Neural cell (in vitro differentiated cells): ENCODE results near the gene COL27A1. TPM values are rescaled to one million over a fixed set of nuclear protein-coding genes. Genes with fewer than 3 reads are reported as not detected.

Source experiments
- H2AFZ ChIP-seq: fragments of 200-600, 300-800 bp; sonication (generic), shearing (Covaris generic); 2 replicates; pipeline ENCODE4 v1.6.0; 2014; ENCODE audit warnings: low read depth, mild to moderate bottlenecking, antibody characterized with exemption, low read length, moderate library complexity
- H3F3A ChIP-seq: fragments of 200-600 bp; shearing (Covaris generic); 2 replicates; pipeline ENCODE4 v1.6.1; 2016; ENCODE audit warnings: mild to moderate bottlenecking, moderate library complexity, mixed read lengths, antibody characterized with exemption, low read length; ENCODE audit not compliant: insufficient read depth, poor library complexity, severe bottlenecking
- H3K27ac ChIP-seq: fragments of 200-600, 300-800 bp; sonication (generic), shearing (Covaris generic); 2 replicates; pipeline ENCODE4 v1.5.1; 2014; ENCODE audit warnings: mild to moderate bottlenecking, low read length, moderate library complexity
- H3K27me3 ChIP-seq: fragments of 300-800, 200-600 bp; sonication (generic), shearing (Covaris generic); 2 replicates; pipeline ENCODE4 v1.6.0; 2014; ENCODE audit warnings: mild to moderate bottlenecking, low read depth, low read length, moderate library complexity; ENCODE audit not compliant: insufficient read depth
- H3K36me3 ChIP-seq: fragments of 300-800, 200-600 bp; sonication (generic), shearing (Covaris generic); 2 replicates; pipeline ENCODE4 v1.5.1; 2014; ENCODE audit warnings: mild to moderate bottlenecking, antibody characterized with exemption, low read length, moderate library complexity; ENCODE audit not compliant: insufficient read depth
- H3K4me2 ChIP-seq: fragments of 300-800, 200-600 bp; sonication (generic), shearing (Covaris generic); 2 replicates; pipeline ENCODE4 v1.6.0; 2014; ENCODE audit warnings: mild to moderate bottlenecking, low read length
- H3K4me3 ChIP-seq: fragments of 300-800, 200-600 bp; sonication (generic), shearing (Covaris generic); 2 replicates; pipeline ENCODE4 v1.5.1; 2014; ENCODE audit warnings: mild to moderate bottlenecking, low read length, moderate library complexity
- H3K79me2 ChIP-seq: fragments of 200-600 bp; shearing (Covaris generic); replicated peaks from 2 replicates; pipeline ENCODE4 v1.6.0; 2014; ENCODE audit warnings: mild to moderate bottlenecking, low read length, moderate library complexity; ENCODE audit not compliant: insufficient read depth
- H3K9ac ChIP-seq: fragments of 300-800, 200-600 bp; sonication (generic), shearing (Covaris generic); 2 replicates; pipeline ENCODE4 v1.6.1; 2016; ENCODE audit warnings: mild to moderate bottlenecking, low read length, mixed read lengths
- H3K9me2 ChIP-seq: fragments of 200-600 bp; shearing (Covaris generic); 2 replicates; pipeline ENCODE4 v1.6.1; 2016; ENCODE audit warnings: mild to moderate bottlenecking, low read length, mixed read lengths; ENCODE audit not compliant: insufficient read depth
- H3K9me3 ChIP-seq: fragments of 200-600, 300-800 bp; sonication (generic), shearing (Covaris generic); 2 replicates; pipeline ENCODE4 v1.6.1; 2016; ENCODE audit warnings: mild to moderate bottlenecking, mixed run types, low read length, moderate library complexity, mixed read lengths
- H4K20me1 ChIP-seq: fragments of 200-600 bp; shearing (Covaris generic); 2 replicates; pipeline ENCODE4 v1.6.1; 2016; ENCODE audit warnings: mild to moderate bottlenecking, mixed run types; ENCODE audit not compliant: insufficient read depth
- EP300 ChIP-seq: fragments of 450-650 bp; conservative IDR thresholded peaks from 2 replicates; pipeline ENCODE4 v1.6.1; 2014; ENCODE audit warnings: antibody characterized with exemption, mild to moderate bottlenecking, moderate library complexity; ENCODE audit not compliant: poor library complexity, severe bottlenecking
- EZH2 ChIP-seq: fragments of 200-600, 300-800 bp; shearing (Covaris generic), sonication (generic); IDR thresholded peaks from 2 replicates; pipeline ENCODE4 v1.6.1; 2014; ENCODE audit warnings: antibody characterized with exemption, low read length, borderline replicate concordance, mild to moderate bottlenecking; ENCODE audit not compliant: insufficient read depth, poor library complexity, severe bottlenecking
- MXI1 ChIP-seq: fragments of 450-650 bp; conservative IDR thresholded peaks from 2 replicates; pipeline ENCODE4 v1.6.1; 2014; ENCODE audit warnings: antibody characterized with exemption, mild to moderate bottlenecking; ENCODE audit not compliant: poor library complexity, severe bottlenecking
- POLR2AphosphoS5 ChIP-seq: IDR thresholded peaks from 2 replicates; pipeline ENCODE4 v1.6.1; 2012
- RAD21 ChIP-seq: fragments of 450-650 bp; conservative IDR thresholded peaks from 2 replicates; pipeline ENCODE4 v1.6.1; 2014; ENCODE audit warnings: antibody characterized with exemption, mild to moderate bottlenecking, moderate library complexity
- SMC3 ChIP-seq: fragments of 450-650 bp; conservative IDR thresholded peaks from 2 replicates; pipeline ENCODE4 v1.6.1; 2014; ENCODE audit warnings: antibody characterized with exemption, mild to moderate bottlenecking, moderate library complexity; ENCODE audit not compliant: poor library complexity
- TAF1 ChIP-seq: IDR thresholded peaks from 2 replicates; pipeline ENCODE4 v1.6.1; 2012; ENCODE audit warnings: low read depth
- polyA plus RNA-seq: library from polyadenylated mRNA; depleted of rRNA; stranded (reverse); fragments of >200 nt; gene quantifications from 2 replicates; pipeline ENCODE4 v1.2.3, GENCODE V29; 2014
- TF ChIP-seq, protein P1 (sequence below): fragments of 450-650 bp; IDR thresholded peaks from 2 replicates; pipeline ENCODE4 v1.5.1; 2014; ENCODE audit warnings: antibody characterized with exemption, mild to moderate bottlenecking, moderate library complexity; ENCODE audit not compliant: poor library complexity, severe bottlenecking
- TF ChIP-seq, protein P2 (sequence below): IDR thresholded peaks from 2 replicates; pipeline ENCODE4 v1.6.1; 2012; ENCODE audit warnings: borderline replicate concordance

The COL27A1 gene
- polyA plus RNA-seq, 1 donor from 2014 or later, result 0.25 TPM

DNA sequence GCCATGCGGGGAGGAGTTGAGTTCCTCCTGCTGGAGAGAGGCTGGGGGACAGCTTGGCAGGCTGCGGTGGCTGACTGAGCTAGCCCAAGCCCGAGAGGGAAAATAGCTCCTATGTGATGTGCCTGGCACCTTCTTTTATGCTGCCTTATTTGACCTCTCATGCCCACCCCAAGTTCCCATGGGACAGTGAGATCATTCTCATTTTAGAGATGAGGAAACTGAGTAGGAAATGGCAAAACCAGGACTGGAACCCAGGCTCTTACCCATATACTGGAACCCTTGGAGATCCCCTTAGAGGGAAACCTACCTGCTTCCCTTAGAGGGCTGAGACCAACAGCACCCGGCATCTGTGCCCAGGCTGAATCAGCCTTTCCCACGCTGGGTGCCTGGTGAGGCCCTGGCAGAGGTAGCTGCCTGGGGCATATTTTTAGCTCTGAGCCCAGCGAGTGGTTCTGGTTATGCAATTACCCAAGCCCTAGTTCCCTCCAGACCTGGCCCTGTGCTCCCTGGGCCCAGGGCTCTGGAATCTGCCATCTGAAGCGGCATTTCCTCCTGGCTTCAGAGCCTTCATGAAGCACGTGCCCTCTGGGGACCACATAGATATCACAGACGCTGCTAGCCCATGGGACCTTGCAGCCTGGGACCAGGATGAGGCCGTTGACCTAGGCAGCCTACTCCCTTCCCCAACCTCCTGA, 23.6 kb downstream of the COL27A1 start:
- no peaks in the 10 kb centered on the region for H3K9me3 ChIP-seq
- no peak overlapping the region for H3K4me3 ChIP-seq
- H3K9me2 ChIP-seq, result no peaks in the 10 kb centered on the region
- H3K27ac ChIP-seq, result no peak overlapping the region
- no peaks in the 10 kb centered on the region for H3F3A ChIP-seq
- no peak overlapping the region for H2AFZ ChIP-seq
- no peaks in the 10 kb centered on the region for H3K79me2 ChIP-seq
- H3K9ac ChIP-seq, result no peak overlapping the region
- H3K36me3 ChIP-seq, result no peaks in the 10 kb centered on the region
- no peak overlapping the region for H3K4me2 ChIP-seq
- TF ChIP-seq, protein P1, sequence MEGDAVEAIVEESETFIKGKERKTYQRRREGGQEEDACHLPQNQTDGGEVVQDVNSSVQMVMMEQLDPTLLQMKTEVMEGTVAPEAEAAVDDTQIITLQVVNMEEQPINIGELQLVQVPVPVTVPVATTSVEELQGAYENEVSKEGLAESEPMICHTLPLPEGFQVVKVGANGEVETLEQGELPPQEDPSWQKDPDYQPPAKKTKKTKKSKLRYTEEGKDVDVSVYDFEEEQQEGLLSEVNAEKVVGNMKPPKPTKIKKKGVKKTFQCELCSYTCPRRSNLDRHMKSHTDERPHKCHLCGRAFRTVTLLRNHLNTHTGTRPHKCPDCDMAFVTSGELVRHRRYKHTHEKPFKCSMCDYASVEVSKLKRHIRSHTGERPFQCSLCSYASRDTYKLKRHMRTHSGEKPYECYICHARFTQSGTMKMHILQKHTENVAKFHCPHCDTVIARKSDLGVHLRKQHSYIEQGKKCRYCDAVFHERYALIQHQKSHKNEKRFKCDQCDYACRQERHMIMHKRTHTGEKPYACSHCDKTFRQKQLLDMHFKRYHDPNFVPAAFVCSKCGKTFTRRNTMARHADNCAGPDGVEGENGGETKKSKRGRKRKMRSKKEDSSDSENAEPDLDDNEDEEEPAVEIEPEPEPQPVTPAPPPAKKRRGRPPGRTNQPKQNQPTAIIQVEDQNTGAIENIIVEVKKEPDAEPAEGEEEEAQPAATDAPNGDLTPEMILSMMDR, result no peak
- TF ChIP-seq EZH2 (no peak), EP300 (no peak), SMC3 (no peak), TAF1 (no peak)
- TF ChIP-seq, protein P2, sequence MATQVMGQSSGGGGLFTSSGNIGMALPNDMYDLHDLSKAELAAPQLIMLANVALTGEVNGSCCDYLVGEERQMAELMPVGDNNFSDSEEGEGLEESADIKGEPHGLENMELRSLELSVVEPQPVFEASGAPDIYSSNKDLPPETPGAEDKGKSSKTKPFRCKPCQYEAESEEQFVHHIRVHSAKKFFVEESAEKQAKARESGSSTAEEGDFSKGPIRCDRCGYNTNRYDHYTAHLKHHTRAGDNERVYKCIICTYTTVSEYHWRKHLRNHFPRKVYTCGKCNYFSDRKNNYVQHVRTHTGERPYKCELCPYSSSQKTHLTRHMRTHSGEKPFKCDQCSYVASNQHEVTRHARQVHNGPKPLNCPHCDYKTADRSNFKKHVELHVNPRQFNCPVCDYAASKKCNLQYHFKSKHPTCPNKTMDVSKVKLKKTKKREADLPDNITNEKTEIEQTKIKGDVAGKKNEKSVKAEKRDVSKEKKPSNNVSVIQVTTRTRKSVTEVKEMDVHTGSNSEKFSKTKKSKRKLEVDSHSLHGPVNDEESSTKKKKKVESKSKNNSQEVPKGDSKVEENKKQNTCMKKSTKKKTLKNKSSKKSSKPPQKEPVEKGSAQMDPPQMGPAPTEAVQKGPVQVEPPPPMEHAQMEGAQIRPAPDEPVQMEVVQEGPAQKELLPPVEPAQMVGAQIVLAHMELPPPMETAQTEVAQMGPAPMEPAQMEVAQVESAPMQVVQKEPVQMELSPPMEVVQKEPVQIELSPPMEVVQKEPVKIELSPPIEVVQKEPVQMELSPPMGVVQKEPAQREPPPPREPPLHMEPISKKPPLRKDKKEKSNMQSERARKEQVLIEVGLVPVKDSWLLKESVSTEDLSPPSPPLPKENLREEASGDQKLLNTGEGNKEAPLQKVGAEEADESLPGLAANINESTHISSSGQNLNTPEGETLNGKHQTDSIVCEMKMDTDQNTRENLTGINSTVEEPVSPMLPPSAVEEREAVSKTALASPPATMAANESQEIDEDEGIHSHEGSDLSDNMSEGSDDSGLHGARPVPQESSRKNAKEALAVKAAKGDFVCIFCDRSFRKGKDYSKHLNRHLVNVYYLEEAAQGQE, result no peak
- H4K20me1 ChIP-seq, result no peaks in the 10 kb centered on the region
- H3K27me3 ChIP-seq, result no peaks in the 10 kb centered on the region

DNA sequence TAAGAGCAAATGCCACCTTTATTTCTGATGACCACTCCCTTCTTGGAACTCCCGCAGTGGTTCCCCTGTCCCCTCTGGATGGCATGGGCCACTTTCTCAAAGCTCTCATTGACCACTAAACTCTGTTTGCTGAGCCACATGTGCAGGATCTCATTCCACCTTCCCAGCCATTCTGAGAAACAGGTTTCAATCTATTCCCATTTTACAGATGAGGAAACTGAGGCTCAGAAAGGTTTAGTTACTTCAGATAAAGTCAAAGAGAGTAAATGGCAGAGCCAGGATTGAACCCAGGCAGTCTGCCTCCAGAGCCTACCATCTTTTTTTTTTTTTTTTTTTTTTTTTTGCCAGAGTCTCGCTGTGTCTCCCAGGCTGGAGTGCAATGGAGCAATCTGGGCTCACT, 24.2 kb downstream of the COL27A1 start:
- no peak overlapping the region for H3K27ac ChIP-seq
- H3F3A ChIP-seq, result no peaks in the 10 kb centered on the region
- TF ChIP-seq MXI1 (no peak), EP300 (no peak), SMC3 (no peak), POLR2AphosphoS5 (no peak), EZH2 (no peak), RAD21 (no peak), TAF1 (no peak)
- TF ChIP-seq, protein P2, result no peak
- TF ChIP-seq, protein P1, result no peak

More for the DNA sequence above, 24.2 kb downstream of the COL27A1 start:
- Histone ChIP-seq H3K9me2 (no peaks in the 10 kb centered on the region), H3K79me2 (no peaks in the 10 kb centered on the region), H3K4me2 (no peak overlapping the region), H3K27me3 (no peaks in the 10 kb centered on the region), H3K9me3 (no peaks in the 10 kb centered on the region), H3K4me3 (no peak overlapping the region), H4K20me1 (no peaks in the 10 kb centered on the region), H3K36me3 (no peaks in the 10 kb centered on the region), H2AFZ (no peak overlapping the region), H3K9ac (no peak overlapping the region)
